Measurements from ENCODE around the gene SCML2. TPM values are rescaled to one million over a fixed set of nuclear protein-coding genes. Genes with fewer than 3 reads are reported as not detected.

Gene SCML2
- total RNA-seq, 1 experiment from 2014 or later: 3.5 TPM

- Histone ChIP-seq H4K20me1 (ENCODE audit: low read length) (no peaks in the 10 kb centered on the region; the same call in none of the 2 replicates), H2AFZ (ENCODE audit: low read length) (no peak overlapping the region), H3K4me2 (ENCODE audit: low read length) (peak overlapping the region; percentile 48), H3K36me3 (ENCODE audit: low read depth, low read length) (no peaks in the 10 kb centered on the region), H3K9ac (ENCODE audit: low read length) (no peak overlapping the region), H3K4me3 (ENCODE audit: low read length) (no peak overlapping the region), H3K27me3 (ENCODE audit: low read length) (no peaks in the 10 kb centered on the region), H3K4me1 (ENCODE audit: insufficient read depth, low read length) (peaks cover 34% of the 10 kb centered on the region), H3K79me2 (ENCODE audit: low read length) (peaks cover 94% of the 10 kb centered on the region), H3K27ac (ENCODE audit: low read length) (no peak overlapping the region), H3K9me3 (ENCODE audit: low read length) (no peaks in the 10 kb centered on the region), H3K9me2 (replicated peaks; ENCODE audit: low read length) (no peaks in the 10 kb centered on the region), H3F3A (ENCODE audit: low read length, unreplicated experiment) (no peaks in the 10 kb centered on the region)
- peak; percentile 64 for DNase-seq
- ATAC-seq: peak; percentile 73
- ChIA-PET POLR2A (ENCODE audit: unreplicated experiment) (no interaction called here), CTCF (interaction anchor here (0.6 kb wide), 1 partner anchor 611 kb away, joined by 6 read pairs; the partner anchor contains the start of gene SCML1)
- TF ChIP-seq EZH2 (IDR thresholded peaks at IDR 0.05; ENCODE audit: low read length, unreplicated experiment) (no peak), CTCF (conservative IDR thresholded peaks at IDR 0.05; ENCODE audit: low read depth, low read length) (no peak), EZH2phosphoT487 (IDR thresholded peaks at IDR 0.05; ENCODE audit: borderline replicate concordance, low read length) (no peak)
- intact Hi-C loops (cut with micrococcal nuclease): no loop called here
- BruUV-seq (replicated peaks): no TSS peak
These were observed 6.4 kb downstream of the SCML2 start for GRCh38 chrX:18348047-18348446.

GRCh38 chrX:18309401-18309800 is 45.1 kb downstream of the SCML2 start:
- Histone ChIP-seq H3K4me3 (ENCODE audit: low read length) (no peak overlapping the region), H4K20me1 (ENCODE audit: low read length) (no peaks in the 10 kb centered on the region), H2AFZ (ENCODE audit: low read length) (no peak overlapping the region), H3K79me2 (ENCODE audit: low read length) (no peaks in the 10 kb centered on the region), H3K9me2 (replicated peaks; ENCODE audit: low read length) (no peaks in the 10 kb centered on the region), H3K4me1 (ENCODE audit: insufficient read depth, low read length) (no peaks in the 10 kb centered on the region), H3K27me3 (ENCODE audit: low read length) (no peaks in the 10 kb centered on the region), H3K4me2 (ENCODE audit: low read length) (no peak overlapping the region), H3K36me3 (ENCODE audit: low read depth, low read length) (0 out of 2 replicates have a peak, but pooled peaks cover 4% of the 10 kb centered on the region), H3K9me3 (ENCODE audit: low read length) (no peaks in the 10 kb centered on the region), H3K9ac (ENCODE audit: low read length) (no peak overlapping the region), H3K27ac (ENCODE audit: low read length) (no peak overlapping the region), H3F3A (ENCODE audit: low read length, unreplicated experiment) (no peaks in the 10 kb centered on the region)
- POLR2A ChIA-PET (ENCODE audit: unreplicated experiment): no interaction called here
- no TSS peak for BruUV-seq (replicated peaks)
- TF ChIP-seq EZH2 (IDR thresholded peaks at IDR 0.05; ENCODE audit: low read length, unreplicated experiment) (no peak), EZH2phosphoT487 (IDR thresholded peaks at IDR 0.05; ENCODE audit: borderline replicate concordance, low read length) (no peak), CTCF (conservative IDR thresholded peaks at IDR 0.05; ENCODE audit: low read depth, low read length) (no peak)
- CTCF ChIA-PET: no interaction called here
- intact Hi-C loops (cut with micrococcal nuclease): no loop called here
- no peak for ATAC-seq
- DNase-seq: no peak

- TF ChIP-seq EZH2phosphoT487 (IDR thresholded peaks at IDR 0.05; ENCODE audit: borderline replicate concordance, low read length): no peak
- TF ChIP-seq CTCF (conservative IDR thresholded peaks at IDR 0.05; ENCODE audit: low read depth, low read length): no peak
- no TSS peak for BruUV-seq (replicated peaks)
- CTCF ChIA-PET: no interaction called here
These were observed 57.2 kb downstream of the SCML2 start for GRCh38 chrX:18297251-18297650.

More at GRCh38 chrX:18297251-18297650, 57.2 kb downstream of the SCML2 start:
- no peaks in the 10 kb centered on the region for H3K4me1 ChIP-seq (ENCODE audit: insufficient read depth, low read length)
- no peaks in the 10 kb centered on the region for H3K9me2 ChIP-seq (replicated peaks; ENCODE audit: low read length)
- intact Hi-C loops (cut with micrococcal nuclease): no loop called here
- no peaks in the 10 kb centered on the region for H3K79me2 ChIP-seq (ENCODE audit: low read length)
- DNase-seq: no peak
- no peak overlapping the region for H3K27ac ChIP-seq (ENCODE audit: low read length)
- H3F3A ChIP-seq (ENCODE audit: low read length, unreplicated experiment): no peaks in the 10 kb centered on the region
- ATAC-seq: no peak
- no peak overlapping the region for H3K4me3 ChIP-seq (ENCODE audit: low read length)
- POLR2A ChIA-PET (ENCODE audit: unreplicated experiment): no interaction called here
- H3K9me3 ChIP-seq (ENCODE audit: low read length): no peaks in the 10 kb centered on the region
- H2AFZ ChIP-seq (ENCODE audit: low read length): no peak overlapping the region
- H3K4me2 ChIP-seq (ENCODE audit: low read length): no peak overlapping the region
- no peaks in the 10 kb centered on the region for H3K36me3 ChIP-seq (ENCODE audit: low read depth, low read length)
- no peaks in the 10 kb centered on the region for H4K20me1 ChIP-seq (ENCODE audit: low read length)
- no peaks in the 10 kb centered on the region for H3K27me3 ChIP-seq (ENCODE audit: low read length)
- H3K9ac ChIP-seq (ENCODE audit: low read length): no peak overlapping the region
